COR-L47 (cell line): ENCODE measurements around the gene GABPA.
A peak's percentile ranks its signal among the peaks of the same experiment; 100 is the strongest.
"Not testable (repeated sequence)": the region's sequence is repeated elsewhere in the genome, so short reads cannot be mapped to it uniquely, and the experiment has no call there.

ENCODE experiments used
- DNase-seq: peaks from one replicate; lab custom pipeline; 2025; lab: John Stamatoyannopoulos, UW

Gene GABPA

DNA sequence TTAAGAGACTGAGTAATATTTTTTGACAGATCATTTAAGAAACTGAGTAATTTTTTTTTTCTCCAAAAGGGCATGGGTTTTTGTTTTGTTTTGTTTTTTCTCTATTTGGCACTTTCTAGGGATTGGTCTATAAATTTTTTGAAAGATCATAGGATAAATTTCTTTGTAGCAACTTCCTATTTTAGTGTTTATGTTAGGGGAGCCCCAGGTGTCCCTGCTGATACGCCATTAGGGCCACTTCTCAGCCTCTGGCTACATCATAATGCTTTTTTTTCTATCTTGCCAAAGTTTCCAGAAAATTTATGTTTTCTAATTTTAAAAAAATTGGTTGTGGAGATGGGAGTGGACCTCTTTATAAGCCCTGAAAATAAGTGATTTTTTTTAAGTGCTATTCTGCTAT is 2.6 kb downstream of the GABPA start:
- DNase-seq = no peak

DNA sequence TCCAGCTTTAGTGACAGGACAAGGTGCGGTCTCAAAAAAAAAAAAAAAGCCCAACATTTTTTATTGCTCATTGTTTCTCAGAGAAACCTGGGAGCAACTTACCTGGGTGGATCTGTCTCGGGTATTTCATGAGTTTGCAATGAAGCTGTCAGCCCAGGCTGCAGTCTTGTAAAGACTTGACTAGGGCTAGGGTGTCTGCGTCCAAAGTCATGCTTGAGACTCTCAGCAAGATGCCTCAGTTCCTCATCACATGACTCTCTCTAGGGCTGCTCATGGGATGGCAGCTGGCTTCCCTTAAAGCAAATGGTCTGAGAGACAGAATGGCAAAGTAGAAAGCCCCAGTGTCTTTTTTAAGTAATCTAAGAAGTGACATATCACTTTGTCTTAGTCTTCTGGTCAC is 8.1 kb downstream of the GABPA start:
- no peak for DNase-seq

DNA sequence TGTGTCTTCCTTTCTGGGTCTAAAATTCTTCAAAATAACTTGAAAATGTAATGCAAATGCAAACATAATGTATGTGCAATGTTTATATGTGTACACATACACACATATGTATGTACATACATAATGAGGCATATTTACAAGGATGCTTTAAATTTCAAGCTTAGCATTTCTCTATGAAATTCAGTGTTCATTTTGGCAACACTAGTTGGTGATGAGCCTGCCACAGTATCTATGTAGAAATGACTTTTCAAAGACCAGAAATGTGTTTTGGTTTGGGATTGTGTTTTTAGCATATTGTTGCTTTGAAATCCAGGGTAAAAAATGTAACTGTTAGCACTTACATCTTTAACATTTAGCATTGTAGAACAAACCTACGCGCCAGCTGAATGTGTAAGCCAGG is 10.1 kb downstream of the GABPA start:
- no peak for DNase-seq

GRCh38 chr21:25750085-25750484 is 15.3 kb downstream of the GABPA start:
- DNase-seq = no peak

DNA sequence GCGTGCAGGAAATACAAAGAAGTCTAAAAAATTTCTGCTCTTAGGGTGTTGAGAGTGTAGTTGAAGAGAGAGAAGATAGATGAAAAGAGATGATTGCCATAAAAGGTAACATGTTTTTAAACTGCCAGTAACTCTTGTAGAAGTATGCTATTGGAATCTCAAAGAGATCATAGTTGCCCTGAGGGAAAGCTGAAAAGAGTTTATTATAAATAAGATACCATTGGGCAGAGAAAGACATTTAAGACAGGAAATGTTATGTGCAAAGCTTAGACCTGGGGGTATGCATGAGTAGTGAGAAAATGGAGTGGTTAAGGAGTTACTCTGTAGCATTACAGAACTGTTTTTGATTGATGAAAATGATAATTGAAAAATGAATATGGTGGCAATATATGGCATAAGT is 17.6 kb downstream of the GABPA start:
- DNase-seq = no peak

- no peak for DNase-seq
Observed at GRCh38 chr21:25756190-25756932, 21.6 kb downstream of the GABPA start.

DNA sequence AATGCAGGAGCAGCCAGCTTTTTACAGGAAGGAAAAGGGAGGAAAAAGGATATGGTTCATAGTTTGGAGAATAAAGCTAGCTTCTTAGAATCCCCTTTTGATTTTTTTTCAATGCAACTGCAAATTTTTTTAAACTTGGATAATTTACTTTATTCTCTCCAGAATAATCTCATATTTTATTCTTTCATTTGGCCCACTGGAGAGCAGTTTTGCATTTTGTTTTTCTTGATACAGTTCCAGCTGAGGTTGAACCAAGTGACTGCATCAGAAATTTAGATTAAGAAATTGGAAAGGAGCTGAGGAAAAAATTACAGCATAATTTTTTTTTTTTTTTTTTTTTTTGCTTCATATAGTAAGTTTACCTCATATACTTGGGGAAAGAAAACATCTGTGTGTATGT is 22.8 kb downstream of the GABPA start:
- no peak for DNase-seq

DNA sequence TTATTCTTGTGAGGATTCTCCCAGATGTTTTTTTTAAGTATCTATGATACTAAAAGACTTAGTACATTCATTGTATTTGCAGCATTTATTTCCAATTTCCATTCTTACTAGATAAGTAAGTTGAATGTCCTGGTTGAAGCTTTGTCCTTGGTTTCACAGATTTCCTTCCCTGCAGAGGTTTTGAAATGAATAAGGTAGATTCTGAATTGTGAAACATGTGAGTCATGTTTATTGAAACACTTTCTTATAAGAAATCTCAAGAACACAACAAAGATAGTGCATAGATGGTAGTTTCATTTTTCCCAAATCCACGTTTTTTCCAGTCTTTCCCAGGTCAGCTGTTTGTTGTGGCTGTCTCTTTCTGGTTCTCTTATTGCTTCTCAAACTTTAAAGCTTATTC is 24.8 kb downstream of the GABPA start:
- no peak for DNase-seq

DNA sequence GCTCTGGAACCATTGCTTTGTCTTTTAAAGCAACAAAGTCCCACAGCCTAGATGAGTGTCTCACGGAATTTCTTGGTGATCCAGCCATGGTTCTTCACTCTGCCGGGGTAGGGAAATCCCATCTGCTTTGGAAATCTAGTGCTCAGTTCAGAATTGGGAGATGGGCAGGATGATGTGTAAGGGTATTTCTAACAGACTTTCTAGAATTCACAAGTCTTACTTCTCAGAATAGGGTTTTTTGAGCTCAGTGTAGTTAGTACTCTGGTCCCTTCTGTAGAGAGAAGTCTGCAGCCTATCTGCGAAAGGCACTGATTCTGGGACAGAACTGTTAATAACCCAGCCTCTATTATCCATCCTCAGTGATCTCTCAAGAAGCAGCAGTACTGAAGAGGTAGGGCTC is 25.3 kb downstream of the GABPA start:
- DNase-seq = no peak

DNA sequence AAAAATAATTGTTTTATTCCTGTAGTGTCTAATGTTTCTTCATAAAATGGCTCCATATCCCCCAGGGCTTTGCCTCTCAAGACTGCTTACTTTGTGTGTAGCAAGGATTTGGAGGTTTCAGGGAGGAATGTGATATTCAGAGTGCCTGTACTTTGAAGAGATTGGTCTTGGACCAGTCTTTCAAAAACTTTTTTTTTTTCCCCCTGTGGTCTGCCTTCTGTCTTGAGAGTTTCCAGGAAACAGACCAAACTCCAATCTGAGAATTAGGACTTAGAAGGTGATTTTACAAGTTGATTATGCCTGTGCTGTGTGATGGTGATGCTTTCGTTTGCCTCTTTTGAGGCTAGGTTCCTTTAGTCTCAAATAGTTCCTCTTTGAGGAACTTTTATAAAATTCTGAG is 25.9 kb downstream of the GABPA start:
- DNase-seq = no peak

- DNase-seq = no peak
Observed at GRCh38 chr21:25764065-25764464, 29.3 kb downstream of the GABPA start.

GRCh38 chr21:25767921-25768320 is 33.1 kb downstream of the GABPA start:
- no peak for DNase-seq

GRCh38 chr21:25772686-25773085 is 37.9 kb downstream of the GABPA start:
- DNase-seq = no peak

DNA sequence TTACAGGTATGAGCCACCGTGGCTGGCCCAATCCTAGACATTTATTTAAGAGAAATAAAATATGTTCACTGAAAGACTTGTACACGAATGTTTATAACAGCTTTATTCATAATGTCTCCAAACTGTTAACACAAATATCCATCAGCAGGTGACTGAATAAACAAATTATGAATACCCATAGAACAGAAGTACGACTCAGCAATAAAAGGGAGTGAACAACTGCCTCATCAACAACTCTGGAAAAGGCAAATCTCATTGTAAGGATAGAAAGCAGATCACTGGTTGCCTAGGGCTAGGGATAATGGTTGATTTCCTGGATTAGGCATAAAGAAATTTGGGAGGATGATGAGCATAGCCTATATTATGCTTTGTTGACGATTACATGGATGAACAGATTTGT is 41.7 kb downstream of the GABPA start:
- no peak for DNase-seq

DNA sequence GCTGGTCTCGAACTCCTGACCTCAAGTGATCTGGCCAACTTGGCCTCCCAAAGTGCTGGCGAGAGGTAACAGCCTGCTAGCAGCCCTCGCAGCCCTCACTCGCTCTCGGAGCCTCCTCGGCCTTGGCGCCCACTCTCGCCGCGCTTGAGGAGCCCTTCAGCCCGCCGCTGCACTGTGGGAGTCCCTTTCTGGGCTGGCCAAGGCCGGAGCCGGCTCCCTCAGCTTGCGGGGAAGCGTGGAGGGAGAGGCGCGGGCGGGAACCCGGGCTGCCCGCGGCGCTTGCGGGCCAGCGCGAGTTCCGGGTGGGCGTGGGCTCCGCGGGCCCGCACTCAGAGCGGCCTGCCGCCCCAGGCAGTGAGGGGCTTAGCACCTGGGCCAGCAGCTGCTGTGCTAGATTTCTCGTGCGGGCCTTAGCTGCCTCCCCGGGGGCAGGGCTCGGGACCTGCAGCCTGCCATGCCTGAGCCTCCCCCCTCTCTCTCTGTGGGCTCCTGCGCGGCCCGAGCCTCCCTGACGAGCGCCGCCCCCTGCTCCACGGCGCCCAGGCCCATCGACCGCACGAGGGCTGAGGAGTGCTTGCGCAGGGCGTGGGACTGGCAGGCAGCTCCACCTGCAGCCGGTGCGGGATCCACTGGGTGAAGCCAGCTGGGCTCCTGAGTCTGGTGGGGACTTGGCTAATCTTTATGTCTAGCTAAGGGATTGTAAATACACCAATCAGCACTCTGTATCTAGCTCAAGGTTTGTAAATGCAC is 43.5 kb downstream of the GABPA start:
- not testable (repeated sequence) for DNase-seq

GRCh38 chr21:25788677-25789076 is 53.9 kb downstream of the GABPA start:
- DNase-seq = no peak

- DNase-seq = peak; percentile 62
Observed at GRCh38 chr21:25790122-25790877, 55.5 kb downstream of the GABPA start.

GRCh38 chr21:25790878-25791204 is 56.1 kb downstream of the GABPA start:
- DNase-seq = no peak

GRCh38 chr21:25791319-25791718 is 56.5 kb downstream of the GABPA start:
- no peak for DNase-seq

DNA sequence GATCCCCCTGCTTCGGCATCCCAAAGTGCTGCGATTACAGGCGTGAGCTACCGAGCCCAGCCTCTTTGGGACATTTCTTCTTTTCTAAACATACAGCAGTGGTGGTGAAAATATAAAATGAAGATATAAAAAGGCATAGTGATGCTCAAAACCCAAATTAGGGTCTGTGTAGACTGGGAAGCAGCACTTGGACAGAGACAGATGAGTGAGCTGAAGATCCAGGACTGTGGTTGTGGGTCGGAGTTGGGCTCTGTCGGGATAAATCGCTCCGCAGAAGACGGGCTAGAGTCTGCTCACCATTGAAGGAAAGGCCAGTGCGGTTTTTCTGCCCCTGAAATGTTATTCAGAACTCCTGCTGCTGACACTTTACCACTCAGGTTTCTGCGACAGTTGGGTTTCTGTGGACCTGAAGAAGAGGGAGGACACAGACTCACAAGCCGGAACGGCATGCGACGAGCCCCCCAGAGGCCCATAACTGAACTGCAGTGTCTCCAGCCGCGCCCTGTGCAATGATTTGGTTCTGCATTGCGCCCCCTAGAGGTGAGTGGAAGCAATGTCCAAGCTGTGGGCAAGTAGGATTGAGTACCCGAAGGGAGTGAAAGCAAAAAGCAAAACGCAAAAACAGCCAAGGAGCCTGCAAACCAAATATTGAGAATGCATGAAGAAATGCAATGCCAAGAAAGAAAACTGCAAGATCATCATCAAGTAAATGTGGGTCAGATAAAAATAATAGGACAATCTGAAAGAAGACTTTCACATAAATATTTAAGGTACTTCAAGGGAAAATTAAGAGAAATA is 66.6 kb downstream of the GABPA start:
- peak; percentile 33 for DNase-seq

GRCh38 chr21:25806060-25806459 is 71.3 kb downstream of the GABPA start:
- DNase-seq = no peak

- DNase-seq = no peak
Observed at GRCh38 chr21:25807191-25807590, 72.4 kb downstream of the GABPA start.
